Measurements from ENCODE around the gene CUX1. TPM values are rescaled to one million over a fixed set of nuclear protein-coding genes. Genes with fewer than 3 reads are reported as not detected.

The CUX1 gene
- total and polyA plus RNA-seq, 2 donors (not counting 1 experiment from before 2014, with no cell fraction given), result 10.8 to 86.5 TPM

- Mint-ChIP-seq H3K27me3 (no peaks in the 10 kb centered on the region), H3K4me1 (no peaks in the 10 kb centered on the region), H3K27ac (no peak overlapping the region), H3K9me3 (ENCODE audit: insufficient read depth) (no peaks in the 10 kb centered on the region), H3K4me3 (no peak overlapping the region)
- Histone ChIP-seq H3K9ac (ENCODE audit: low read length) (no peak overlapping the region), H3K4me1 (ENCODE audit: control insufficient read depth in 2 of 2, insufficient read depth in 2 of 2, low read length in 2 of 2) (no peaks in the 10 kb centered on the region), H3K27me3 (replicated peaks in 1 of 4; ENCODE audit: control extremely low read depth in 1 of 4, control insufficient read depth in 3 of 4, insufficient read depth in 4 of 4, low read length in 3 of 4) (no peaks in the 10 kb centered on the region), H3K4me2 (replicated peaks; ENCODE audit: low read depth, low read length, poor library complexity, severe bottlenecking) (no peak overlapping the region), H3K79me2 (ENCODE audit: control insufficient read depth, insufficient read depth, low read length) (no peaks in the 10 kb centered on the region), H3K27ac (ENCODE audit: low read length in 2 of 2) (no peak overlapping the region), H4K20me1 (ENCODE audit: control insufficient read depth, insufficient read depth, low read length, poor library complexity, severe bottlenecking) (no peaks in the 10 kb centered on the region), H2AFZ (ENCODE audit: insufficient read depth, low read depth, low read length, poor library complexity, severe bottlenecking) (no peak overlapping the region), H3K36me3 (replicated peaks in 1 of 2; ENCODE audit: control extremely low read depth in 1 of 2, control insufficient read depth in 1 of 2, extremely low read depth in 1 of 2, insufficient read depth in 2 of 2, low read length in 1 of 2) (peaks cover 0 to 12% of the 10 kb centered on the region in 2 experiments), H3K4me3 (ENCODE audit: control extremely low read depth in 1 of 5, extremely low read depth in 1 of 5, insufficient read depth in 1 of 5, low read depth in 2 of 5, low read length in 4 of 5) (no peak overlapping the region), H3K9me3 (ENCODE audit: control extremely low read depth in 1 of 3, control insufficient read depth in 2 of 3, insufficient read depth in 1 of 3, low read length in 2 of 3) (no peaks in the 10 kb centered on the region)
- WGBS (ENCODE audit: insufficient coverage), result 97% methylated on average over 17 of the region's 19 CpGs
- TF ChIP-seq CTCF (IDR thresholded peaks at IDR 0.05), result no peak
- TF ChIP-seq EZH2 (IDR thresholded peaks at IDR 0.05; ENCODE audit: borderline replicate concordance, insufficient read depth, low read depth, low read length, poor library complexity, severe bottlenecking), result no peak
- ChIA-PET CTCF (interaction anchor here (0.6 kb wide), 1 partner anchor 175 kb away, joined by 3 read pairs; no protein-coding TSS in a partner anchor), POLR2A (no interaction called here)
- ATAC-seq (ENCODE audit: low read depth) (no peak), DNase-seq (no peak)
- intact Hi-C loops (cut with micrococcal nuclease), result no loop called here
Measured at GRCh38 chr7:102096706-102097427, 279.4 kb downstream of the CUX1 start.

- CTCF ChIA-PET, result interaction anchor here (0.6 kb wide), 1 partner anchor 174 kb away, joined by 3 read pairs; no protein-coding TSS in a partner anchor
- no peak for TF ChIP-seq CTCF (IDR thresholded peaks at IDR 0.05)
- no peak for TF ChIP-seq EZH2 (IDR thresholded peaks at IDR 0.05; ENCODE audit: borderline replicate concordance, insufficient read depth, low read depth, low read length, poor library complexity, severe bottlenecking)
- WGBS (ENCODE audit: insufficient coverage), result 87% methylated on average over 9 of the region's 13 CpGs
Measured at GRCh38 chr7:102097601-102098161, 280.3 kb downstream of the CUX1 start.

More at GRCh38 chr7:102097601-102098161, 280.3 kb downstream of the CUX1 start:
- DNase-seq (no peak), ATAC-seq (ENCODE audit: low read depth) (no peak)
- H3K27ac Mint-ChIP-seq, result no peak overlapping the region
- H3K27me3 ChIP-seq (replicated peaks in 1 of 4; ENCODE audit: control extremely low read depth in 1 of 4, control insufficient read depth in 3 of 4, insufficient read depth in 4 of 4, low read length in 3 of 4), result no peaks in the 10 kb centered on the region
- no peaks in the 10 kb centered on the region for H4K20me1 ChIP-seq (ENCODE audit: control insufficient read depth, insufficient read depth, low read length, poor library complexity, severe bottlenecking)
- peaks cover 0 to 12% of the 10 kb centered on the region in 2 experiments for H3K36me3 ChIP-seq (replicated peaks in 1 of 2; ENCODE audit: control extremely low read depth in 1 of 2, control insufficient read depth in 1 of 2, extremely low read depth in 1 of 2, insufficient read depth in 2 of 2, low read length in 1 of 2)
- no peak overlapping the region for H3K4me2 ChIP-seq (replicated peaks; ENCODE audit: low read depth, low read length, poor library complexity, severe bottlenecking)
- H3K4me1 Mint-ChIP-seq, result no peaks in the 10 kb centered on the region
- no peak overlapping the region for H3K4me3 ChIP-seq (ENCODE audit: control extremely low read depth in 1 of 5, extremely low read depth in 1 of 5, insufficient read depth in 1 of 5, low read depth in 2 of 5, low read length in 4 of 5)
- no peak overlapping the region for H3K27ac ChIP-seq (ENCODE audit: low read length in 2 of 2)
- H3K9ac ChIP-seq (ENCODE audit: low read length), result no peak overlapping the region
- no peaks in the 10 kb centered on the region for H3K9me3 Mint-ChIP-seq (ENCODE audit: insufficient read depth)
- H3K27me3 Mint-ChIP-seq, result no peaks in the 10 kb centered on the region
- no peak overlapping the region for H3K4me3 Mint-ChIP-seq
- no peaks in the 10 kb centered on the region for H3K4me1 ChIP-seq (ENCODE audit: control insufficient read depth in 2 of 2, insufficient read depth in 2 of 2, low read length in 2 of 2)
- intact Hi-C loops (cut with micrococcal nuclease), result no loop called here
- no peaks in the 10 kb centered on the region for H3K79me2 ChIP-seq (ENCODE audit: control insufficient read depth, insufficient read depth, low read length)
- POLR2A ChIA-PET, result no interaction called here
- H2AFZ ChIP-seq (ENCODE audit: insufficient read depth, low read depth, low read length, poor library complexity, severe bottlenecking), result no peak overlapping the region
- H3K9me3 ChIP-seq (ENCODE audit: control extremely low read depth in 1 of 3, control insufficient read depth in 2 of 3, insufficient read depth in 1 of 3, low read length in 2 of 3), result no peaks in the 10 kb centered on the region
